ENCODE data around the gene MTMR3. TPM values are rescaled to one million over a fixed set of nuclear protein-coding genes. Genes with fewer than 3 reads are reported as not detected.

Gene MTMR3
- total RNA-seq, result 132 TPM

DNA sequence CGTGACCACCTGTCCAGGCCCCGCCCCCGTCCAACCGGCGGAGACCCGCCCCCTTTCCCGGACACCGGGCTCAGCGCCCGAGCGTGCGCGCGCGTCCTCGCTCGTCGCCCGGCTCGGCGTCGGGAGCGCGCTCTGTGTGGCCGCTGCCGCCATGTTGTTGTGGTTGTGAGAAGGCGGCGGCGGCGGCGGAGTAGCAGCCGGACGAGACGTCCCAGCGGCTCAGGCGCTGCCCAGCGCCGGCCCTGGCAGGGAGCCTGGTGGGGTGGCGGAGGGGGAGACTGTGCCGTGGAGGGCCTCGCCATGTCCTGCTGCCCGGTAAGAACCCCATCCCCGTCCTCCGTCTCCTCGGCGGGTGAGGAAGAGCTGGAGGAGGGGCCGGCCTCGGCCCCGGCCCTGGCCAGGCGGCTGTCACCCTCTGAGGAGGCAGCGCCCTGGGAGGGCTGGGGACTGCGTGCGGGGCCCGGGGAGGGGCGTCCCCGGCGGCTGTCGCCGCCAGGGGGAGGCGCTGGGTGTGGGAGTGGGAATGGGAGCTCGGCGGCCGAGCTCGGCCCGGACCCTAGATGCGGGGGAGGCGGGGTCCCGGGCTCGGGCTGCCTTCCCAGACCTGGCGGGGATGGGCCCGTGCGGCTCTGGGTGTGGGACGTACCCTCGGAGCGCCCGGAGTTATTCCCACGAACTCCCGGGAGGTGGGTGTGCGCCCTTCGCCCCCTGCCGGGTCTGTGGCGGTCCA lies at the start of gene MTMR3:
TSS of gene MTMR3 (plus strand) at position 130 of the 730 bp plus-strand sequence. CDS start 87,886 bp downstream, outside the sequence.

DNA sequence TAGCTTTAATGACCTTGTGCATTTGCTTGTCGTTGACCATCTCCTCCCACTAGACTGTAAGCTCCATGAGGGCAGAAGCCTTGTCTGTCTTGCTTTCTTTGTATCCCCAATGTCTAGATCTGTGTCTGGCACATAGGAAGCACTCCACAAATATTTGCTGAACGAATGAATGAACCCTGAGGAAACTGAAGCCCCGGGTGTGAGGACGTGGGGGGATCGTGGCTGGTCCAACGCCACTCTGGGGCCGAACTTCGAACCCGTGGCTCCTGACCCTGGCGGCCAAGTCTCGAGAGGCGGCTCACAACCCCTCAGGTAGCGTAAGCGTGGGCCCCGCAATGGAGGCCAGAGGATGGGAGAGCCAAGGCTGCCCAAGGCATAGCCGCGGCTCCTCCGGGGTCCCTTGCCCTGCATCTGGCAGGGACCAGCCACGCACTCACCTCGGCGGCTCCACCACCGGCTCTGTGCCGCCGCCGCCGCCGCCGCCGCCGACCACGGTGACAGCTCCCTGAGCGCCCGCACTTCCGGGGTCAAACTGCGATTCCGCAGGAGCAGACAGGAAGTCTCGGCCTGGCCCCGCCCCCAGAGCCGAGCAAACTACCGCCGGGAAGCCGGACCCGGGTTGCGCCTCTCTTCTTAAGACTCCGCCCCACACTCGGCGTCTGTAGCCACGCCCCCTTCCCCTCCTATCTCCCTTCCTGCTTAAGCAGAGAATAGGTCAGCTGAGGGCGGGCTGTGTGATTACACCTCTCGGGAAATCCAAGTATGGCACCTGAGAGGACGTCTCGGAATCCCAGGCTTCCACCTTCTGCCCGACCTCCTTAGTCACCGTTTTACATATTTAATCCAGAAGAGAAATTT lies 45.0 kb upstream of the MTMR3 start, which contains the start of gene ASCC2:
TSS of gene ASCC2 (minus strand) at position 534 of the 858 bp plus-strand sequence. CDS start 5,949 bp downstream, outside the sequence.

DNA sequence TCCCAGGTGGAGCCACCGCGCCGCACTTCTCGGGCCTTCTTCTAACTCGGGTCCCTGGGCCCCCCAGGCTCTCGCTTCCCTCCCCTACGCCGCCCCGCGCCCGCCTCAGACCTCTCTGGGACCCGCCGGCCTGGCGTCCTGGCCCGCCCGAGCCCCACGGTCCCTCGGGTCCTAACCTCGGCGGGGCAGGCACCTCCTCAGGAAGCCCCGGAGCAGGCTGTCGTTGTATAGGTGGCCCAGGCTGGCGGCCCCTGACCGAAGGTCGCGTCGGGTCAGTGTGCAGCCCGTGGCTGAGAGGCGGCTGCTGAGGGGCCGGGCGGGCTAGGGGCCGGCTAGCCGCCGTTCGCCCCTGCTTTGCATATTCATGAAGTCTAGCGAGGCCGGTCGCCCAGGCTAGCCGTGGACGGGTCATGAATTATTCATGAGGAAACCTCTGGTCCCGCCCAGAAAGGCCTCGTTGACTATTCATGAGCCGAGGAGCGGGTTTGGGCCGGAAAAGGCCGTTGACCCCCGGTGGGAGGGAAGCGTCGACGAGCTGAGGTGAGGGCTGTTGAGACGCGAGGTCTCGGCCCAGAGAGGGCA lies 197.1 kb downstream of the MTMR3 start, which contains the start of gene HORMAD2:
TSS of gene HORMAD2 (plus strand) at position 513 of the 582 bp plus-strand sequence. CDS start 13,489 bp downstream, outside the sequence.

Small RNA genes lying within 50 kb of the gene (small RNA-seq; reads per million reads assigned to genes)
- not detected for gene MIR6818 (ENCODE audit: low replicate concordance)
- not detected for gene RNU6-331P (ENCODE audit: low replicate concordance)

Other genes with a start within 250 kb of the MTMR3 start
- gene CABP7, start 163.2 kb upstream of the MTMR3 start, total RNA-seq, result 1.9 TPM
- 11.9 TPM for gene ZMAT5, start 116.2 kb upstream of the MTMR3 start, total RNA-seq
- 35.4 TPM for gene UQCR10, start 115.8 kb upstream of the MTMR3 start, total RNA-seq
- 45.7 TPM for gene ASCC2, start 44.9 kb upstream of the MTMR3 start, total RNA-seq
- gene HORMAD2, start 197.3 kb downstream of the MTMR3 start, total RNA-seq, result not detected